Lung (tissue), 12 donors: Measurements from ENCODE around the gene GMEB2. TPM values are rescaled to one million over a fixed set of nuclear protein-coding genes. Genes with fewer than 3 reads are reported as not detected.

Source experiments
- ATAC-seq: fragments of 200-7000 bp; cut with Tn5 transposase; one replicate; pipeline ENCODE4 v1.9.1; 2020; ENCODE audit warnings: moderate number of reproducible peaks; ENCODE audit not compliant: insufficient read depth, low FRiP score
- DNase-seq, 3 donors: peaks; one replicate each; pipeline ENCODE4 v3.0.0-alpha.2; 2013 to 2017
- H3K27ac ChIP-seq, 2 donors: one replicate each; pipeline ENCODE4 v1.5.1; 2013; ENCODE audit warnings: mild to moderate bottlenecking in 2 of 2, moderate library complexity in 2 of 2, control low read depth in 1 of 2, inconsistent platforms in 1 of 2, low read depth in 1 of 2, low read length in 1 of 2
- H3K27me3 ChIP-seq, 3 donors: one replicate each; pipeline ENCODE4 v1.5.1; 2013; ENCODE audit warnings: low read length in 2 of 3; ENCODE audit not compliant: control insufficient read depth in 3 of 3, insufficient read depth in 3 of 3
- H3K36me3 ChIP-seq, 4 donors: one replicate each; pipeline ENCODE4 v1.5.1; 2013; ENCODE audit warnings: low read length in 4 of 4, mild to moderate bottlenecking in 1 of 4, moderate library complexity in 1 of 4; ENCODE audit not compliant: control insufficient read depth in 4 of 4, insufficient read depth in 4 of 4
- H3K4me1 ChIP-seq, 5 donors: one replicate each; pipeline ENCODE4 v1.5.1; 2013; ENCODE audit warnings: low read length in 5 of 5, mild to moderate bottlenecking in 2 of 5, moderate library complexity in 1 of 5; ENCODE audit not compliant: control insufficient read depth in 5 of 5, insufficient read depth in 5 of 5
- H3K4me3 ChIP-seq: one replicate; pipeline ENCODE4 v1.5.1; 2013; ENCODE audit warnings: mild to moderate bottlenecking, control low read depth, moderate library complexity
- H3K9ac ChIP-seq, 2 donors: one replicate each; pipeline ENCODE4 v1.5.1; 2013; ENCODE audit warnings: low read length in 2 of 2, control low read depth in 1 of 2; ENCODE audit not compliant: insufficient read depth in 1 of 2
- H3K9me3 ChIP-seq, 4 donors: one replicate each; pipeline ENCODE4 v1.5.1; 2013; ENCODE audit warnings: low read length in 3 of 4, mild to moderate bottlenecking in 1 of 4, moderate library complexity in 1 of 4; ENCODE audit not compliant: control insufficient read depth in 4 of 4, insufficient read depth in 3 of 4
- CTCF ChIP-seq: IDR thresholded peaks from 2 replicates; pipeline ENCODE4 v1.5.1; 2012; ENCODE audit warnings: mild to moderate bottlenecking; ENCODE audit errors: control extremely low read depth, extremely low read depth
- WGBS, 2 donors: extraction: QIAGEN DNeasy Blood & Tissue Kit; methylation state at CpG; one replicate each; pipeline ENCODE4 v1.1.7; 2013; 5-methylcytosine and 5-hydroxymethylcytosine counted together
- polyA plus RNA-seq, 2 donors: library from polyadenylated mRNA; stranded (reverse); fragments of 200-250 nt; gene quantifications; one replicate each; pipeline ENCODE4 v1.2.1, GENCODE V29; 2013
- total RNA-seq, 2 donors: library from RNA; depleted of rRNA in 1 of 2; stranded (reverse); fragments of >200 nt in 1 of 2; gene quantifications; one replicate each; pipeline ENCODE4 v1.2.1, GENCODE V29; 2014 to 2021
- donor health status: control.
- donor health status: control.
- donor health status: Bipolar disorder and iron deficiency.
- donor health status: healthy.
- donor health status: DM: yes; HTN: yes; CAD: no.

Gene GMEB2
- total and polyA plus RNA-seq, 4 donors, result 7.6 to 12.9 (median 10.3) TPM

GRCh38 chr20:63563225-63563935 is 63.5 kb downstream of the GMEB2 start:
- H3K9ac ChIP-seq, result no peak overlapping the region
- TF ChIP-seq CTCF, result no peak
- DNase-seq (no peak), ATAC-seq (no peak)
- no peaks in the 10 kb centered on the region for H3K27me3 ChIP-seq
- peaks cover 0 to 8% (median 0%) of the 10 kb centered on the region in 4 donors for H3K9me3 ChIP-seq
- no peak overlapping the region for H3K4me3 ChIP-seq
- H3K4me1 ChIP-seq, result no peaks in the 10 kb centered on the region
- 95 to 97% methylated on average over 54 to 55 of the region's 55 CpGs for WGBS, 2 donors
- H3K36me3 ChIP-seq, result peaks cover 3 to 79% (median 6%) of the 10 kb centered on the region in 4 donors
- H3K27ac ChIP-seq, result no peak overlapping the region

GRCh38 chr20:63562461-63563224 is 64.3 kb downstream of the GMEB2 start:
- Histone ChIP-seq H3K9me3 (peaks cover 0 to 8% (median 0%) of the 10 kb centered on the region in 4 donors), H3K4me1 (no peaks in the 10 kb centered on the region), H3K4me3 (no peak overlapping the region), H3K36me3 (peaks cover 3 to 83% (median 6%) of the 10 kb centered on the region in 4 donors), H3K9ac (no peak overlapping the region), H3K27ac (no peak overlapping the region), H3K27me3 (no peaks in the 10 kb centered on the region)
- 95 to 96% methylated on average over 52 to 54 of the region's 54 CpGs for WGBS, 2 donors
- no peak for DNase-seq
- no peak for ATAC-seq
- TF ChIP-seq CTCF, result no peak

GRCh38 chr20:63561624-63562396 is 65.1 kb downstream of the GMEB2 start:
- Histone ChIP-seq H3K9ac (no peak overlapping the region), H3K27me3 (no peaks in the 10 kb centered on the region), H3K9me3 (peaks cover 0 to 8% (median 0%) of the 10 kb centered on the region in 4 donors), H3K4me3 (no peak overlapping the region), H3K4me1 (no peaks in the 10 kb centered on the region), H3K27ac (no peak overlapping the region), H3K36me3 (peaks cover 3 to 79% (median 6%) of the 10 kb centered on the region in 4 donors)
- WGBS, 2 donors, result 91 to 93% methylated on average over 36 of the region's 36 CpGs
- no peak for DNase-seq
- ATAC-seq, result no peak
- no peak for TF ChIP-seq CTCF
